ENCODE results near the gene DTNBP1.

DNA sequence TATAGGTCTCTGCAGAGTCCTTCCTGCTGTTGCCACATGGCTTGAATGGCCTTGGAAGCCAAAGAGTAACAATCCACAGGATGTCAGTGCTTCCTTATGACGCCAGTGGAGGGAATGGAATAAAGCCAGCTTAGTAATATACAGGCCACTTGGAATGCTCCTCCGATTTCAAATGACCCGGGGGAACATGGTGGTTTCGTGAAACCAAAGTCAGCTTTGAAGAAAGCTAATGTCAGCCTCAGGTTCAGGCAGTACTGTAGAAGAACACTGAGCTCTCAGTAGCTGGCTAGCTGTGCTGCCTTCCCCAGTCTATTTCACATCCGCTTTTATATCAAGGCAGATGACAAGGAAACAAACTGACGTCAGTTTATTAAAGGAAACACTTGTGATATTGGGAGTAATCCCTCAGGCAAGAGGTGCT is 189.1 kb downstream of the DTNBP1 start:
- no peak for TF ChIP-seq CTCF (conservative IDR thresholded peaks at IDR 0.05; ENCODE audit: low read length)
- TF ChIP-seq EZH2phosphoT487 (IDR thresholded peaks at IDR 0.05; ENCODE audit: borderline replicate concordance, low read depth, low read length): no peak

Measured in OCI-LY7 (cell line).